ENCODE measurements around the gene PCSK2.

DNA sequence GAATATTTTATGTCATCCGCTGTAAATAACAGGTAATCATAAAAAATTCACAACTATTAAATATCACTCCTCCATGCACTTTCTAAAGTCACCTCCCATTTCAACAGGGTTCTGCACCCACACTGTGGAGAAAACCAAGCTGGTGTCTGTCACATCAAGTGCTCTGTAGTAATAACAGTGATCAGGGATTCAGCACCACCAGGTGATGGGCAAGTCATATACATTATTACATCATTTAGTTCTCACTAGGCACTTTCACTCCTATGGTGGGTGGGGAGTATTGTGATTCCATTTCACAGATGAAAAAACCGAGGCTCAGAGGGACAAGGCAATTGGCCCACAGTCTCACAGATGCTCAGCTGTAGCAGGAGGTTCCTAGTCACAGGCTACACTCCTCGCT is 295.7 kb downstream of the PCSK2 start:
- TF ChIP-seq MAFK (IDR thresholded peaks at IDR 0.05; ENCODE audit: low read depth, low read length) = no peak
- no peak for TF ChIP-seq GABPA (IDR thresholded peaks at IDR 0.05; ENCODE audit: borderline replicate concordance, insufficient read depth, low read length)
- TF ChIP-seq, protein P1, sequence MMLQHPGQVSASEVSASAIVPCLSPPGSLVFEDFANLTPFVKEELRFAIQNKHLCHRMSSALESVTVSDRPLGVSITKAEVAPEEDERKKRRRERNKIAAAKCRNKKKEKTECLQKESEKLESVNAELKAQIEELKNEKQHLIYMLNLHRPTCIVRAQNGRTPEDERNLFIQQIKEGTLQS (IDR thresholded peaks at IDR 0.05; ENCODE audit: insufficient read depth, low read depth, low read length) = no peak
- TF ChIP-seq, protein P2, sequence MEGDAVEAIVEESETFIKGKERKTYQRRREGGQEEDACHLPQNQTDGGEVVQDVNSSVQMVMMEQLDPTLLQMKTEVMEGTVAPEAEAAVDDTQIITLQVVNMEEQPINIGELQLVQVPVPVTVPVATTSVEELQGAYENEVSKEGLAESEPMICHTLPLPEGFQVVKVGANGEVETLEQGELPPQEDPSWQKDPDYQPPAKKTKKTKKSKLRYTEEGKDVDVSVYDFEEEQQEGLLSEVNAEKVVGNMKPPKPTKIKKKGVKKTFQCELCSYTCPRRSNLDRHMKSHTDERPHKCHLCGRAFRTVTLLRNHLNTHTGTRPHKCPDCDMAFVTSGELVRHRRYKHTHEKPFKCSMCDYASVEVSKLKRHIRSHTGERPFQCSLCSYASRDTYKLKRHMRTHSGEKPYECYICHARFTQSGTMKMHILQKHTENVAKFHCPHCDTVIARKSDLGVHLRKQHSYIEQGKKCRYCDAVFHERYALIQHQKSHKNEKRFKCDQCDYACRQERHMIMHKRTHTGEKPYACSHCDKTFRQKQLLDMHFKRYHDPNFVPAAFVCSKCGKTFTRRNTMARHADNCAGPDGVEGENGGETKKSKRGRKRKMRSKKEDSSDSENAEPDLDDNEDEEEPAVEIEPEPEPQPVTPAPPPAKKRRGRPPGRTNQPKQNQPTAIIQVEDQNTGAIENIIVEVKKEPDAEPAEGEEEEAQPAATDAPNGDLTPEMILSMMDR (IDR thresholded peaks at IDR 0.05; ENCODE audit: control extremely low read depth in 1 of 3, insufficient read depth in 1 of 3, low read depth in 1 of 3, low read length in 3 of 3) = no peak
- TF ChIP-seq, protein P3, sequence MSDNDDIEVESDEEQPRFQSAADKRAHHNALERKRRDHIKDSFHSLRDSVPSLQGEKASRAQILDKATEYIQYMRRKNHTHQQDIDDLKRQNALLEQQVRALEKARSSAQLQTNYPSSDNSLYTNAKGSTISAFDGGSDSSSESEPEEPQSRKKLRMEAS (IDR thresholded peaks at IDR 0.05) = no peak
- no peak for TF ChIP-seq CBX5 (IDR thresholded peaks at IDR 0.05; ENCODE audit: low read depth, low read length)
- TF ChIP-seq, protein P4, sequence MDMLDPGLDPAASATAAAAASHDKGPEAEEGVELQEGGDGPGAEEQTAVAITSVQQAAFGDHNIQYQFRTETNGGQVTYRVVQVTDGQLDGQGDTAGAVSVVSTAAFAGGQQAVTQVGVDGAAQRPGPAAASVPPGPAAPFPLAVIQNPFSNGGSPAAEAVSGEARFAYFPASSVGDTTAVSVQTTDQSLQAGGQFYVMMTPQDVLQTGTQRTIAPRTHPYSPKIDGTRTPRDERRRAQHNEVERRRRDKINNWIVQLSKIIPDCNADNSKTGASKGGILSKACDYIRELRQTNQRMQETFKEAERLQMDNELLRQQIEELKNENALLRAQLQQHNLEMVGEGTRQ (IDR thresholded peaks at IDR 0.05; ENCODE audit: low read length) = no peak
- TF ChIP-seq POLR2A (IDR thresholded peaks at IDR 0.05; ENCODE audit: control extremely low read depth in 1 of 2, low read depth in 2 of 2, low read length in 2 of 2) = no peak
- no peak for TF ChIP-seq EP300 (IDR thresholded peaks at IDR 0.05; ENCODE audit: borderline replicate concordance in 1 of 2, low read depth in 2 of 2, low read length in 2 of 2)
- no peak for TF ChIP-seq SIX5 (IDR thresholded peaks at IDR 0.05; ENCODE audit: low read depth, low read length)
- no peak for TF ChIP-seq CBX8 (IDR thresholded peaks at IDR 0.05; ENCODE audit: borderline replicate concordance, low read depth, low read length)
- no peak for TF ChIP-seq JUND (IDR thresholded peaks at IDR 0.05; ENCODE audit: low read length)
- no peak for TF ChIP-seq ZNF274 (IDR thresholded peaks at IDR 0.05; ENCODE audit: borderline replicate concordance, extremely low read depth, low read length)

All from H1 (cell line).